RWPE1 (cell line): Measurements from ENCODE around the gene ZSCAN5C.
A peak's percentile ranks its signal among the peaks of the same experiment; 100 is the strongest.
"Not testable (repeated sequence)": the region's sequence is repeated elsewhere in the genome, so short reads cannot be mapped to it uniquely, and the experiment has no call there.

Experiments used
- CTCF ChIA-PET: fragments of 350-600 bp; sonication (Branson Sonifier 250); formaldehyde crosslinking; extraction: SDS; loops from one replicate; lab custom pipeline; 2021; lab: Yijun Ruan, JAX
- POLR2A ChIA-PET: fragments of 400-600 bp; formaldehyde crosslinking; extraction: SDS; loops from one replicate; lab custom pipeline; 2020; ENCODE audit warnings: antibody characterized with exemption; ENCODE audit not compliant: low non-redundant PET; lab: Yijun Ruan, JAX
- DNase-seq: peaks from one replicate; pipeline ENCODE4 v3.0.0; 2012; ENCODE audit warnings: low spot score
- H3K27ac ChIP-seq: fragments of 450-650 bp; 2 replicates; pipeline ENCODE4 v1.5.1; 2017
- TF ChIP-seq, protein P1 (sequence below): fragments of 450-650 bp; conservative IDR thresholded peaks from 2 replicates; pipeline ENCODE4 v1.5.1; 2017; ENCODE audit warnings: low read depth, mild to moderate bottlenecking

ZSCAN5C gene

DNA sequence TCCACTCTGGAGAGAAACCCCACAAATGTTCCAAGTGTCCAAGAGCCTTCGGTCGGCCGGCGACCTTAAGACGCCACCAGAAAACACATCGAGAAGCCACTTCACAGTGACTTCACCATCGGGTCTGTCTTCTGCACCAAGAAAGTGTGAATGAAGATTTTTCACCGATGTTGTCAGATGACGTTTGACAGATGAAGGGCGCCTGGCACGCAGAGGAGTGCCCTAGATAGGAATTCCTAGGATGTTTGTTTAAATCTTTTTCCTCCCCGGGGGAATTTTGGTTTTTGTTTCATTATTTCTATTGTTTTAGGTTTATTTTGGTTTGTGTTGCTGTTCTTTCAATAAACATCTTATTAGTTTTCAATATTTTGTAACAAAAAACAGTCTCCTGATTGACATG lies 7.0 kb downstream of the ZSCAN5C start:
- H3K27ac ChIP-seq: no peak overlapping the region
- TF ChIP-seq, protein P1, sequence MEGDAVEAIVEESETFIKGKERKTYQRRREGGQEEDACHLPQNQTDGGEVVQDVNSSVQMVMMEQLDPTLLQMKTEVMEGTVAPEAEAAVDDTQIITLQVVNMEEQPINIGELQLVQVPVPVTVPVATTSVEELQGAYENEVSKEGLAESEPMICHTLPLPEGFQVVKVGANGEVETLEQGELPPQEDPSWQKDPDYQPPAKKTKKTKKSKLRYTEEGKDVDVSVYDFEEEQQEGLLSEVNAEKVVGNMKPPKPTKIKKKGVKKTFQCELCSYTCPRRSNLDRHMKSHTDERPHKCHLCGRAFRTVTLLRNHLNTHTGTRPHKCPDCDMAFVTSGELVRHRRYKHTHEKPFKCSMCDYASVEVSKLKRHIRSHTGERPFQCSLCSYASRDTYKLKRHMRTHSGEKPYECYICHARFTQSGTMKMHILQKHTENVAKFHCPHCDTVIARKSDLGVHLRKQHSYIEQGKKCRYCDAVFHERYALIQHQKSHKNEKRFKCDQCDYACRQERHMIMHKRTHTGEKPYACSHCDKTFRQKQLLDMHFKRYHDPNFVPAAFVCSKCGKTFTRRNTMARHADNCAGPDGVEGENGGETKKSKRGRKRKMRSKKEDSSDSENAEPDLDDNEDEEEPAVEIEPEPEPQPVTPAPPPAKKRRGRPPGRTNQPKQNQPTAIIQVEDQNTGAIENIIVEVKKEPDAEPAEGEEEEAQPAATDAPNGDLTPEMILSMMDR: no peak
- ChIA-PET CTCF (no interaction called here), POLR2A (no interaction called here)
- no peak for DNase-seq

DNA sequence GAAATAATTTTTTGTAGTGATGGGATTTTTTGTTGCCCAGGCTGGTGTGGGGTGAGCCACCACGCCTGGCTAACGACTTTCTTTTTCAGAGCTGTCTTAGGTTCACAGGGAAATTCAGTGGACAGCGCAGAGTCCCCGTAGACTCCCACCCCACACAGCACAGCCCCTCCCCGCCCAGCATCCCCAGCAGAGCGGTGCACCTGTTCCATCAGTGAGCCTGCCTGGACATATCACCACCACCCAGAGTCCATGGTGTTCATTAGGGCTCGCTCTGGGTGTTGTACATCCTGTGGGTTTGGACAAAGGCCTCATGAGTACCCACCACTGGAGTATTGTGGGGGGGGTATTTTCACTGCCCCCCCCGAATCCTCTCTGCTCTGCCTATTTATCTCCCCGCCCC lies 8.0 kb downstream of the ZSCAN5C start:
- CTCF ChIA-PET, POLR2A ChIA-PET, H3K27ac ChIP-seq, DNase-seq: not testable (repeated sequence)

DNA sequence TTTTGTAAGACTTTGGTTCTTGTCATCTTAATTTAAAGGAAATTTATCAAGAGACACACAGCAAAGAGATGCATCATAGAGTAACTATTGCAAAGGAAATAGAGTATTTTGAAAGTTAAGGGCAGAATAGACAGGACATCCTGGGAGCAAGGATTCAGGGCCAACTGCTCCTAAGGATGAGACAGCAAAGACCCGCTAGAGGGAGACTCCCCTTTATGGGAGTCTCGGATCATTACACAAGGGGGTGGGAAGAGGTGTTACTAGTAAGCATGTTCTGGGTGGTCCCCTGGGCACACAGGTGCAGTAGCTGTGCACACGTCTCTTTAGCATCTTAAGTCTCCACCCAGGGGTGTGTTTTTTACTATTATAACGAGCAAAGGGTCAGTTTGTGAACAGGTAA lies 9.6 kb downstream of the ZSCAN5C start:
- TF ChIP-seq, protein P1: no peak
- POLR2A ChIA-PET: no interaction called here
- no peak for DNase-seq
- CTCF ChIA-PET: no interaction called here
- no peak overlapping the region for H3K27ac ChIP-seq

DNA sequence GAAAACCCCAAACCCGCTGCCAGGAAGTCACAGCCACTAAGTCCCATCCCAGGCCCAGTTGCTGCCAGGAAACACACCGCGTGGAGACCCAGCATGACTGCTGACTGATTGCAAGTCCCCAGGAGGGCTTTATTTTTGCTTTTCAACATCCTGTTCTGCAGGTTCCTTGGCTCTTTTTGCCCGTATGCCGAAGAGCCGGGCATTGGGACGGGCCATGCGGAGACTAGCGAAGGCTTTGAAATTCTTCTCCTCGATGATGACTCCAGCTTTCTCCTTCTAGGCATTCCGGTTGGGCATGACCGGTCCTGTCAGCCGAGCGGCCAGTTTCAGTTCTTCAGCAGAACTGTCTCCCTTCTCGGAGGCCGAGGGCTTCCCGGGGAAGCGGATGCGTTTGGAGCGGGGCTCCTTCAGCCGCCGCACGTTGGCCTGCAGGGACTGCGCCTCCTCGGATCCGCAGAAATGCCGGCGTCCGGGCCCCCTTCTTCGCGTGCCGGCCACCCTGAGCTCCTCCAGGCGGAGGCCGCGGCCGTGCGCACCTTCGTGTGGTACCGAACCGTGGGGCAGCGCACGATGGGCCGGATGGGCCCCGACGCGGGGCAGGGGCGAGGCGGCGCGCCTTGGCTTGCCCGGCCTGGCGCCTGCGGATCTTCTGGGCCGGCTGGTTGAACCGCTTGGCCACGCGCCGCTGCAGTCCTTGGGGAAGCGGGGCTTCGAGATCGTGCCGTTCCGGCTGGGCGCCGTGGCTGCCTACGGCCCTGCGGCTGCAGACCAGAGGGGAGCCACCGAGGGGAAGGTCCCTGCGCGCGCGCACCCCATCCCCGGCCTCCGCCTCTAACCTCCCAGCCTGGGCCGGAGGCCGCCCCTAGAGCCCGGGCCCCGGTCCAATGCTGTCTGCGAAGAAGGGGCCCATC lies 15.2 kb downstream of the ZSCAN5C start:
- POLR2A ChIA-PET: no interaction called here

DNA sequence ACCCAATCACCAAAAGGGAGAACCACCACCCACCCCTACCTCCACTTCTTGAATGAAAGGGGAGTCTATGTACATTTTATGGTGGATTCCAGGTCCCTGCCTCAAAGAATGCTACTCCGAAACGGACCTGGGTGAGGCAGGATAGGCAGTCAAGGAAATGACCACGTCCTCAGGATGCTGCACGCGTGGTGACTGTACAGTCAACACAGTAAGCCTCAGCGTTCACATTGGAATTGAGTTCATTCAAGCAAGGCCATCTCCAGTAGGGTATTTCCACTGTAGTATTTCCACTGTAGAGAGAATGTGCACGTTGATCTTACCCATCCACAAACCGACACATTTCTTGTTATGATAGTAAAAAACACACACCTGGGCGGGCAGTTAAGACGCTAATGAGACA lies 16.9 kb downstream of the ZSCAN5C start:
- CTCF ChIA-PET: no interaction called here
- no peak overlapping the region for H3K27ac ChIP-seq
- DNase-seq: no peak
- TF ChIP-seq, protein P1: no peak
- POLR2A ChIA-PET: no interaction called here

More for the DNA sequence above, 15.2 kb downstream of the ZSCAN5C start:
- TF ChIP-seq, protein P1: no peak
- peak overlapping the region; percentile 49 for H3K27ac ChIP-seq
- peak; percentile 50 for DNase-seq
- CTCF ChIA-PET: interaction anchor here (1.2 kb wide), 1 partner anchor 35 kb away, joined by 4 read pairs; no protein-coding TSS in a partner anchor

DNA sequence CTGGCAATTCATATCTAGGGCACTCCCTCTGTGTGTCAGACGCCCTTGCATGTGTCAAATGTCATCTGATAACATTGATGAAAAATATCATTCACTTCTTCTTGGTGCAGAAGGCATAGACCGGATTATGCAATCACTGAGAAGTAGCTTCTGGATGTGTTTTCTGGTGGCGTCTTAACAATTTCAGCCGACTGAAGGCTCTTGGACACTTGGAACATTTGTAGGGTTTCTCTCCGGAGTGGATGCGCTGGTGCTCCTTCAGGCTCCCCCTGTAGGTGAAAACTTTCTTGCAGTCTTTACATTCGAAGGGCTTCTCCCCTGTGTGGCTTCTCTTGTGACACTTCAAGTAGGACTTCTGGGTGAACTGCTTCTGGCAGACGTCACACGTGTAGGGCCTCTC lies 19.4 kb downstream of the ZSCAN5C start:
- H3K27ac ChIP-seq, CTCF ChIA-PET, POLR2A ChIA-PET, DNase-seq: not testable (repeated sequence)

DNA sequence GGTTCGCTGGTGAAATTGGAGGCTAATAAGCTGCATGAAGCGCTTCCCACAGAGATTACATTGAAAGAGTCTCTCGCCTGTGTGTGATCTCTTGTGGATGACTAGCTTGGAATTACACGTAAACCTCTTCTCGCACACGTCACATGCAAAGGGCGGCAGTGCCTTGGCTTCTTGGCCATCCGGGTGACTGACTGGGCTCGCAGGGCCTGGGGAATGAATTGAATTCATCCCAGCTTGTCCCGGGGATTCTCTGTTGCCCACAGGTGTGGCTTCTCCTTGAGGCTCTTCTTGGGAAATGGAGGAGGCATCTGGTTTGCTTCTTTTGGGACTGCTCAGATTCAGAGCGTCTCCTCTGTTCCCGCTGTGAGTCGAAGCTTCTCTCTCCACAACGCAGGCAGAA lies 19.8 kb downstream of the ZSCAN5C start:
- no peak overlapping the region for H3K27ac ChIP-seq
- ChIA-PET CTCF (no interaction called here), POLR2A (no interaction called here)
- TF ChIP-seq, protein P1: no peak
- no peak for DNase-seq
